HG02763 (cell line): Measurements from ENCODE around the gene ZEB2.

Experiments used
- ATAC-seq: cut with Tn5 transposase; IDR thresholded peaks from one replicate; pipeline ENCODE4 v1.9.1; 2021; ENCODE audit warnings: mild to moderate bottlenecking, moderate library complexity; ENCODE audit not compliant: unreplicated experiment

The ZEB2 gene

GRCh38 chr2:144472911-144473310, 47.0 kb downstream of the ZEB2 start:
- no peak for ATAC-seq

GRCh38 chr2:144472046-144472412, 47.9 kb downstream of the ZEB2 start:
- no peak for ATAC-seq

GRCh38 chr2:144471305-144472045, 48.4 kb downstream of the ZEB2 start:
- ATAC-seq: peak; percentile 83

- no peak for ATAC-seq
Observed at GRCh38 chr2:144470816-144471215, 49.1 kb downstream of the ZEB2 start.

GRCh38 chr2:144470334-144470733, 49.6 kb downstream of the ZEB2 start:
- ATAC-seq: no peak

- ATAC-seq: no peak
Observed at GRCh38 chr2:144469798-144470197, 50.1 kb downstream of the ZEB2 start.

GRCh38 chr2:144468823-144469595, 50.9 kb downstream of the ZEB2 start:
- ATAC-seq: no peak

- ATAC-seq: no peak
Observed at GRCh38 chr2:144467502-144468137, 52.3 kb downstream of the ZEB2 start.

GRCh38 chr2:144466637-144467036, 53.3 kb downstream of the ZEB2 start:
- ATAC-seq: no peak

GRCh38 chr2:144465749-144466148, 54.2 kb downstream of the ZEB2 start:
- no peak for ATAC-seq

- ATAC-seq: no peak
Observed at GRCh38 chr2:144464730-144465129, 55.2 kb downstream of the ZEB2 start.

- ATAC-seq: no peak
Observed at GRCh38 chr2:144463266-144463665, 56.7 kb downstream of the ZEB2 start.

GRCh38 chr2:144462266-144462665, 57.7 kb downstream of the ZEB2 start:
- ATAC-seq: no peak

- no peak for ATAC-seq
Observed at GRCh38 chr2:144461308-144461766, 58.6 kb downstream of the ZEB2 start.

GRCh38 chr2:144460727-144461307, 59.1 kb downstream of the ZEB2 start:
- no peak for ATAC-seq

- no peak for ATAC-seq
Observed at GRCh38 chr2:144459937-144460336, 60.0 kb downstream of the ZEB2 start.

- no peak for ATAC-seq
Observed at GRCh38 chr2:144459286-144459685, 60.6 kb downstream of the ZEB2 start.

GRCh38 chr2:144458541-144458940, 61.4 kb downstream of the ZEB2 start:
- no peak for ATAC-seq

GRCh38 chr2:144456680-144457079, 63.2 kb downstream of the ZEB2 start:
- peak; percentile 52 for ATAC-seq

- no peak for ATAC-seq
Observed at GRCh38 chr2:144455987-144456386, 63.9 kb downstream of the ZEB2 start.
